Measurements from ENCODE around the gene AKT1. TPM values are rescaled to one million over a fixed set of nuclear protein-coding genes. Genes with fewer than 3 reads are reported as not detected.
"Not testable (repeated sequence)": the region's sequence is repeated elsewhere in the genome, so short reads cannot be mapped to it uniquely, and the experiment has no call there.

The AKT1 gene
- total RNA-seq, 2 experiments from 2014 or later, result 110 to 126 TPM

- DNase-seq (no peak), ATAC-seq (no peak)
- Mint-ChIP-seq H3K4me1 (no peaks in the 10 kb centered on the region), H3K4me3 (no peak overlapping the region), H3K9me3 (ENCODE audit: low read depth) (no peaks in the 10 kb centered on the region), H3K36me3 (ENCODE audit: low read depth) (no peaks in the 10 kb centered on the region), H3K27me3 (no peaks in the 10 kb centered on the region), H3K27ac (no peak overlapping the region)
- ChIA-PET CTCF (no interaction called here), POLR2A (no interaction called here)
- intact Hi-C loops (cut with DNase I, micrococcal nuclease), result no loop called here
Measured at GRCh38 chr14:104735830-104736642, 59.5 kb downstream of the AKT1 start.

- Mint-ChIP-seq H3K9me3 (ENCODE audit: low read depth) (no peaks in the 10 kb centered on the region), H3K27ac (no peak overlapping the region), H3K36me3 (ENCODE audit: low read depth) (no peaks in the 10 kb centered on the region), H3K27me3 (no peaks in the 10 kb centered on the region), H3K4me3 (no peak overlapping the region), H3K4me1 (no peaks in the 10 kb centered on the region)
- ChIA-PET CTCF (interaction anchor here (0.5 kb wide), 1 partner anchor 602 kb away, joined by 6 read pairs; no protein-coding TSS in a partner anchor), POLR2A (no interaction called here)
- intact Hi-C loops (cut with DNase I, micrococcal nuclease), result no loop called here
- DNase-seq, result no peak
- ATAC-seq, result no peak
Measured at GRCh38 chr14:104734991-104735779, 60.4 kb downstream of the AKT1 start.

GRCh38 chr14:104734601-104734990 is 61.0 kb downstream of the AKT1 start:
- ChIA-PET CTCF (interaction anchor here (0.5 kb wide), 1 partner anchor 602 kb away, joined by 6 read pairs; no protein-coding TSS in a partner anchor), POLR2A (no interaction called here)
- Mint-ChIP-seq H3K9me3 (ENCODE audit: low read depth) (no peaks in the 10 kb centered on the region), H3K36me3 (ENCODE audit: low read depth) (no peaks in the 10 kb centered on the region), H3K27me3 (no peaks in the 10 kb centered on the region), H3K4me3 (no peak overlapping the region), H3K27ac (no peak overlapping the region), H3K4me1 (no peaks in the 10 kb centered on the region)
- no peak for DNase-seq
- no peak for ATAC-seq
- intact Hi-C loops (cut with DNase I, micrococcal nuclease), result no loop called here

- H3K36me3 Mint-ChIP-seq (ENCODE audit: low read depth), result no peaks in the 10 kb centered on the region
- no peaks in the 10 kb centered on the region for H3K27me3 Mint-ChIP-seq
- no peak for ATAC-seq
- H3K27ac Mint-ChIP-seq, result no peak overlapping the region
- intact Hi-C loops (cut with DNase I, micrococcal nuclease), result no loop called here
- no peaks in the 10 kb centered on the region for H3K4me1 Mint-ChIP-seq
- ChIA-PET POLR2A (no interaction called here), CTCF (interaction anchor here (0.5 to 0.6 kb wide), 2 partner anchors 85 to 987 kb away, joined by 4 read pairs; no protein-coding TSS in a partner anchor)
- no peak overlapping the region for H3K4me3 Mint-ChIP-seq
- no peak for DNase-seq
- no peaks in the 10 kb centered on the region for H3K9me3 Mint-ChIP-seq (ENCODE audit: low read depth)
Measured at GRCh38 chr14:104734051-104734587, 61.4 kb downstream of the AKT1 start.

- no peaks in the 10 kb centered on the region for H3K4me1 Mint-ChIP-seq
- no peak overlapping the region for H3K27ac Mint-ChIP-seq
- no peaks in the 10 kb centered on the region for H3K36me3 Mint-ChIP-seq (ENCODE audit: low read depth)
- no peak for DNase-seq
- no peaks in the 10 kb centered on the region for H3K9me3 Mint-ChIP-seq (ENCODE audit: low read depth)
- ATAC-seq, result no peak
- ChIA-PET POLR2A (no interaction called here), CTCF (interaction anchor here (0.7 kb wide), 1 partner anchor 27 kb away, joined by 3 read pairs; no protein-coding TSS in a partner anchor)
- intact Hi-C loops (cut with DNase I, micrococcal nuclease), result no loop called here
- H3K4me3 Mint-ChIP-seq, result no peak overlapping the region
- no peaks in the 10 kb centered on the region for H3K27me3 Mint-ChIP-seq
Measured at GRCh38 chr14:104732931-104733681, 62.4 kb downstream of the AKT1 start.

GRCh38 chr14:104732355-104732804 is 63.2 kb downstream of the AKT1 start:
- no peaks in the 10 kb centered on the region for H3K27me3 Mint-ChIP-seq
- ChIA-PET CTCF (no interaction called here), POLR2A (no interaction called here)
- DNase-seq (no peak), ATAC-seq (no peak)
- H3K9me3 Mint-ChIP-seq (ENCODE audit: low read depth), result no peaks in the 10 kb centered on the region
- intact Hi-C loops (cut with DNase I, micrococcal nuclease), result no loop called here
- no peak overlapping the region for H3K27ac Mint-ChIP-seq
- H3K36me3 Mint-ChIP-seq (ENCODE audit: low read depth), result no peaks in the 10 kb centered on the region
- H3K4me1 Mint-ChIP-seq, result no peaks in the 10 kb centered on the region
- H3K4me3 Mint-ChIP-seq, result no peak overlapping the region

GRCh38 chr14:104731320-104732294 is 63.9 kb downstream of the AKT1 start:
- peak; percentile 72 for ATAC-seq
- H3K36me3 Mint-ChIP-seq (ENCODE audit: low read depth), result no peaks in the 10 kb centered on the region
- no peaks in the 10 kb centered on the region for H3K4me1 Mint-ChIP-seq
- ChIA-PET CTCF (no interaction called here), POLR2A (no interaction called here)
- H3K27ac Mint-ChIP-seq, result no peak overlapping the region
- intact Hi-C loops (cut with DNase I, micrococcal nuclease), result no loop called here
- no peak overlapping the region for H3K4me3 Mint-ChIP-seq
- no peaks in the 10 kb centered on the region for H3K9me3 Mint-ChIP-seq (ENCODE audit: low read depth)
- H3K27me3 Mint-ChIP-seq, result no peaks in the 10 kb centered on the region
- no peak for DNase-seq

GRCh38 chr14:104730487-104730886 is 65.1 kb downstream of the AKT1 start:
- ChIA-PET POLR2A (no interaction called here), CTCF (interaction anchor here (1.0 kb wide), 1 partner anchor 22 kb away, joined by 4 read pairs; no protein-coding TSS in a partner anchor)
- no peak for DNase-seq
- intact Hi-C loops (cut with DNase I, micrococcal nuclease), result no loop called here
- no peak for ATAC-seq
- Mint-ChIP-seq H3K4me1 (no peaks in the 10 kb centered on the region), H3K36me3 (ENCODE audit: low read depth) (no peaks in the 10 kb centered on the region), H3K27ac (no peak overlapping the region), H3K4me3 (no peak overlapping the region), H3K9me3 (ENCODE audit: low read depth) (no peaks in the 10 kb centered on the region), H3K27me3 (no peaks in the 10 kb centered on the region)

GRCh38 chr14:104729835-104730181 is 65.7 kb downstream of the AKT1 start:
- Mint-ChIP-seq H3K4me1 (no peaks in the 10 kb centered on the region), H3K27ac (no peak overlapping the region), H3K27me3 (no peaks in the 10 kb centered on the region), H3K9me3 (ENCODE audit: low read depth) (no peaks in the 10 kb centered on the region), H3K4me3 (no peak overlapping the region), H3K36me3 (ENCODE audit: low read depth) (no peaks in the 10 kb centered on the region)
- CTCF ChIA-PET, result interaction anchor here (1.0 kb wide), 1 partner anchor 23 kb away, joined by 4 read pairs; no protein-coding TSS in a partner anchor
- ATAC-seq (no peak), DNase-seq (no peak)
- intact Hi-C loops (cut with DNase I, micrococcal nuclease), result no loop called here
- POLR2A ChIA-PET, result no interaction called here

GRCh38 chr14:104729176-104729834 is 66.2 kb downstream of the AKT1 start:
- CTCF ChIA-PET, result interaction anchor here (0.5 kb wide), 1 partner anchor 8 kb away, joined by 3 read pairs; no protein-coding TSS in a partner anchor
- H3K27me3 Mint-ChIP-seq; H3K27ac Mint-ChIP-seq; intact Hi-C loops (cut with DNase I, micrococcal nuclease); H3K36me3 Mint-ChIP-seq (ENCODE audit: low read depth); ATAC-seq; POLR2A ChIA-PET; H3K9me3 Mint-ChIP-seq (ENCODE audit: low read depth); H3K4me1 Mint-ChIP-seq; DNase-seq; H3K4me3 Mint-ChIP-seq: not testable (repeated sequence)

Measured in activated CD4-positive, alpha-beta T cell treated with anti-CD3 and anti-CD28 coated beads for 36 hours (primary cell).